ENCODE measurements around the gene TOMM20.

DNA sequence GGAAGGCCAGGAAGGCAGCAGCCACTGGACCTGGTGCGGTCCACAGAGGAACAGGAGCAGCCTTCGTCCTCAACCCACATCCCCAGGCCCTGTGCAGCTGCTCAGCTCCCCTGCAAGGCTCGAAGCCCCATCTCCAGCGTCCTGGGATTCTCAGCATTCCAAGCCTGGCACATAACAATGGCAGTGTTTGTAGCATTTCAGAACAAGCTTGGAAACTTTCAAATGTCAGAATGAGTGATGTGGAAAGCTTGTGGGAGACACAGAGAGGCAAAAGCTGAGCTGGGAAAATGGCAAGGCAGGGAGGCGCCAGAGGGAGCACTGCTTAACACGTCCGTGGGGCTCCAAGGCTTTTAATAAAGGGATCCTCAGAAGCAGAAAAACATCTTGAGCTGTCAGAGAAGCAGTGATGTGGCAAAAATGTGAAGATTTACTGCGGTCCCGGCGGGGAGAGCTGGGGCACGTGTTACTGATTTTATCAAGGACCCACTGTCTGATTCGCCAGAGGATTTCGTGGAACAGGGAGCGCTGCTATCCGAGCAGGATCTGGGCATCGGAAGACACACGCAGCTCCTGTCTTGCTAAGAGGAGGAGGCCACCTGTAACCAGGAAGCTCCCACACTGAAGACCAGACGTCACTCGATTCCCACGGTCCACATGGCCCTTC, 38.1 kb downstream of the TOMM20 start:
- TF ChIP-seq POLR2A (IDR thresholded peaks at IDR 0.05; ENCODE audit: low read length) (no peak), GATA1 (IDR thresholded peaks at IDR 0.05; ENCODE audit: low read depth, low read length) (no peak)
